NCI-H69 (cell line): ENCODE data around the gene TCHH.
A peak's percentile ranks its signal among the peaks of the same experiment; 100 is the strongest.
"Not testable (repeated sequence)": the region's sequence is repeated elsewhere in the genome, so short reads cannot be mapped to it uniquely, and the experiment has no call there.

ENCODE experiments used
- DNase-seq: peaks from one replicate; lab custom pipeline; 2025; lab: John Stamatoyannopoulos, UW

TCHH gene

GRCh38 chr1:152115344-152115743 is at the start of gene TCHH:
Gene TCHH (minus strand): TSS chr1:152115444. CDS start chr1:152114080, 1,364 bp downstream.
- no peak for DNase-seq

GRCh38 chr1:152164517-152165136 is 49.4 kb upstream of the TCHH start:
- DNase-seq, result no peak

GRCh38 chr1:152162792-152163463 is 47.7 kb upstream of the TCHH start:
- no peak for DNase-seq

- DNase-seq, result no peak
These were observed 45.3 kb upstream of the TCHH start for GRCh38 chr1:152160576-152160975.

- DNase-seq, result no peak
These were observed 43.9 kb upstream of the TCHH start, which contains the start of gene RPTN for GRCh38 chr1:152159144-152159543. Gene RPTN (minus strand): TSS chr1:152159228. CDS start chr1:152157889, 1,339 bp downstream.

- DNase-seq, result no peak
These were observed 38.8 kb upstream of the TCHH start for GRCh38 chr1:152153996-152154395.

- DNase-seq, result no peak
These were observed 36.4 kb upstream of the TCHH start for GRCh38 chr1:152151646-152152045.

GRCh38 chr1:152148981-152149380 is 33.7 kb upstream of the TCHH start:
- DNase-seq, result no peak

- DNase-seq, result no peak
These were observed 32.8 kb upstream of the TCHH start for GRCh38 chr1:152148051-152148450.

GRCh38 chr1:152145769-152146168 is 30.5 kb upstream of the TCHH start:
- DNase-seq, result no peak

GRCh38 chr1:152144674-152145183 is 29.5 kb upstream of the TCHH start:
- not testable (repeated sequence) for DNase-seq

GRCh38 chr1:152143150-152143887 is 28.1 kb upstream of the TCHH start:
- DNase-seq, result no peak

- DNase-seq, result peak; percentile 74
These were observed 26.8 kb upstream of the TCHH start for GRCh38 chr1:152141971-152142584.

GRCh38 chr1:152137215-152137614 is 22.0 kb upstream of the TCHH start:
- no peak for DNase-seq

- no peak for DNase-seq
These were observed 14.9 kb upstream of the TCHH start for GRCh38 chr1:152130186-152130585.

- peak; percentile 61 for DNase-seq
These were observed 12.4 kb upstream of the TCHH start for GRCh38 chr1:152127673-152128072.

- no peak for DNase-seq
These were observed 10.7 kb upstream of the TCHH start for GRCh38 chr1:152125834-152126443.

GRCh38 chr1:152118915-152119314 is 3.7 kb upstream of the TCHH start:
- peak; percentile 85 for DNase-seq

GRCh38 chr1:152112885-152113432 is 2.3 kb downstream of the TCHH start:
- no peak for DNase-seq

- peak; percentile 65 for DNase-seq
These were observed 3.0 kb downstream of the TCHH start for GRCh38 chr1:152112101-152112884.

- DNase-seq, result peak; percentile 81
These were observed 3.7 kb downstream of the TCHH start for GRCh38 chr1:152111515-152111968.
